Neural progenitor cell (in vitro differentiated cells): ENCODE results near the gene AUH.

Source experiments
- CTCF ChIP-seq: fragments of 200-600 bp; sonication (generic); IDR thresholded peaks from 2 replicates; pipeline ENCODE4 v1.5.1; 2017; ENCODE audit warnings: antibody characterized with exemption, mild to moderate bottlenecking
- EZH2 ChIP-seq: fragments of 200-600 bp; sonication (generic); IDR thresholded peaks from 2 replicates; pipeline ENCODE4 v1.6.1; 2017; ENCODE audit warnings: antibody characterized with exemption, mild to moderate bottlenecking, moderate library complexity

DNA sequence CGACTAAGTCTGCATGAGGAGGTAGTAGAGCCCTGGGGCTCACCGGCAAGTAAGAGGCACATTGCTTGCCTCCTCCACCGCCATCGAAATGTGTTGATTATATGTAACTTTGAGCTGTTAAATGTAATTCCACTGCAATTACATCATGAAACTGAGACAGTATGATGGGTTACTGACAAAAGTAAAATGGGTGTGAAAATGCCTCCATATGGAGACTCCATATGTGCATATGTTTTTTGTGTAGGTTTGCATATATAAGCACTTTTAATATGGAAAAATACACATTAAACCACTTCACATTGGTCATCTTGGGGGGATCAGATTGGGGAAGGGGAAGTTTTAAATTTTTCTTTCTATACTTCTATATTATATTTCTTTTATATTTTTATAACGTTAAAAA lies 32.1 kb upstream of the AUH start:
- TF ChIP-seq CTCF (no peak), EZH2 (no peak)
